SHP77 (cell line): ENCODE measurements around the gene PADI6.
"Not testable (repeated sequence)": the region's sequence is repeated elsewhere in the genome, so short reads cannot be mapped to it uniquely, and the experiment has no call there.

ENCODE experiments used
- DNase-seq, 2 experiments: peaks; one replicate each; lab custom pipeline; 2025; lab: John Stamatoyannopoulos, UW

PADI6 gene

DNA sequence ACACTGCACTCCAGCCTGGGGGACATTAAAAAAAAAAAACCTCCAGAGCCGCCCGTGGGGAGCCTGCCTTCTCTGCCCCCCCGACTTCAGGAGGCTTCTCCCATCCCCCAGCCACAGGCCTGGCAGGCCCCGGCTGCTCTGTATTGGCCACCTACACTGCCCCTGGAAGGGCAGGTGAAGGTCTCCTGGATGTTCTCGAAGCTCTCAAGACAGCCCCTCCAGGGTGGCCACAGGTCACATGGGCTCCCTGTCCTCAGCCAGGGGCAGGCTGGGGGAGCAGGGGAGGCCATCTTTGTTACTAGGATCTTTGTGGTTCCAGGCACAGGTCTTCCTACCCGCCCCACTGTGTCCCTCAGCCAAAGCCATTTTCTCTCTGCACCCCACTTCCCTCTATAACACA is 32.8 kb downstream of the PADI6 start:
- DNase-seq, result no peak

- DNase-seq, result peak; percentile 37 to 46
These were observed 34.1 kb downstream of the PADI6 start for GRCh38 chr1:17405898-17406759.

DNA sequence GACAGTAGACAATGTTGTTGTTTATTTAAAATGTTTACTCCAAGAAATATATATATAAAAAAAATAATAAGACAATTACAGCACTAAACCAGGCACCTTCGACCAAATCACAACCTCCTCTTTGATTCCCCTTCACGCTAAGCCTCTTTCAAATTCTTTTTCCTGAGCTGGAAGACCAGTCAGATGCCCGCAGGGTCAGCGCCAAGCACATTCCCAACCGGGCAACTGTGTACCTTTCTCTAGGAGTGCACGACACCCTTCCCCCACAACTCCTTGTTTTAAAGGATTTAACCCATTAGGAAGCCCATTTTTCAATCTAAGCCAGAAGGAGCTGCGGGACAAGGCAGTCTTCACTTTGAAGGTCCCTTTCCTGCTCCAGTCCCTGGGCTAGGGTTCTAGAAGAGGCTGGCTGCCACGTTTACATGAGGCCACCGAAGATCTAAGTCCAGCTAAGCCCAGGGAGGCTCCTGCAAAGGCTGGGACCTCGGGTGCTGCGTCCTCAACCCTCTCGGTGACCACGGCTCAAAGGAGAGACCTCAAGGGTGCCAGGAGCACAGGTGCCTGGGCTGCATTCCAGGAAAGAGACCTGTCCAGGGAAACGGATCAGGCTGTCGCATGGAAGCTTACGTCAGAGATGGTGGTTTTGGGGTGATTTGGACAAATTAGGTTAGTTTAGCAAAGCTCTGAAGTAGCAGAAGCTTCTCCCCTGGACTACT is 34.9 kb downstream of the PADI6 start:
- not testable (repeated sequence) for DNase-seq

DNA sequence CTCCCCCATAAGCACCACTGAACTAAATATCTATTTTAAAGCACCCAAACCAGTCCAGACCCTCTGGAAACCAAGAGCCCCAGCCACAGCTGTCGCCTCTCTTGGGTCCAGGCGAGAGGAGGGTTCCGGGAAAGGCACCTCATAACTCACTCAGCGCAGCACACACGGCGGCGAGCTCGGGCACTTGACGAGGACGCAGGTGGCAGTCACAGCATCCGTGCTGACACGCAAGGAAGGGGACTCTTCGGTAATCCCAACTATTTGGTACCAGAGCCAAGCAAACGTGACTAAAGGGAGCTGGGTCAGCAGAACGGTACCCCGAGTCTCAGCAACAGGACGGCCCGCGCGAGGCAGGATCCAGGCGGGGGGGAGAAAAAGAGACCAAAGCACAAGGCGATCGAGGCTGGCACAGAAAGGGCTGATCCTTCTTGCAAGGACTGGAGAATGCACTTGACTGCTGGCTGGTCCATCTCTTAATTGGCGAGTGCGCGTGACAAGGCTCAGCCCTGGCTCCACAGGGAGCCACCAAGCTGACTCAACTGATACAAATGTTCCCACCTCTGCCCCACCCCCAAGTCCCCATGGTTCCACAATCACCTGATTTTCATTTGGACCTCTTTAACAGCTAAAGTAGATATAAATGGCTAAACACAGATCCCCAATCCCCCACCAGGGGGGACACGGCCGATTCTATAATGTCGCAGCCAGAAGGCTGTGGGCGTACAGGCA is 36.0 kb downstream of the PADI6 start:
- DNase-seq, result not testable (repeated sequence)

GRCh38 chr1:17409391-17409811 is 37.4 kb downstream of the PADI6 start:
- no peak for DNase-seq

DNA sequence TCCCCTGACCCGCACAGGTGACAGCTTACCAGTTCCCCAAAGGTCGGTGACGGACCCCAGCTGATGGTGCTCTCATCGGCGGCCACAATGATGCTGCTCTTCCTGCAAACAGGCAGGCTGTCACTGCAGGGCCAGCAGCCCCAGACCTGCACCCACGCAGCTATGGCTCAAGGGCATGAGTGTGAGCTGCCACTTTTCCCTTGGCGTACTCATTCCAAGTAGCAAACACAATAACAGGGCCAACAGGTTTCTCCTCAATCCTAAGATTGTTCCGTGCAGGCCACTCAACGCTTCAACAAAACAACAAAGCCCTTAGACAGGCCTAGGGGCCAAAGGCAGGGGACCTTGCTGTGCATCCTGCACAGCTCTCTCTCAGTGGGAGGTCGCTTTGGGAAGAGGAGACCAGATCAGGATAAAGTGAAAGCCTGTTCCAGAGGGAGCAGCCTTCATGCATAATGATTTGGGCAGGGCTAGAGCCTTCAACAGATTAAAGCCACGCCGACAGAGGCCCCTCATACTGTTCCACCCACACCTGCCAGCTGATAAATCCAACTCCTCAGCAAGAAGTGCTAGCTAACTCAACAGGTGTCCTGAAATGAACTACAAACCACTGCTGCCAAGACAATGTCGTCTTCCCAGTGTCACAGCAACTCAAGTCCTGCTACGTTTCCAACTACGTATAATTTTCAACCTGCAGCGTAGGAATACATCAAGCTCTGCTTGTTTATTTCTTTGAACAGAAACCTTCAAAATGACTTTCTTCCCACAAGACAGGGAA is 40.3 kb downstream of the PADI6 start:
- no peak for DNase-seq

DNA sequence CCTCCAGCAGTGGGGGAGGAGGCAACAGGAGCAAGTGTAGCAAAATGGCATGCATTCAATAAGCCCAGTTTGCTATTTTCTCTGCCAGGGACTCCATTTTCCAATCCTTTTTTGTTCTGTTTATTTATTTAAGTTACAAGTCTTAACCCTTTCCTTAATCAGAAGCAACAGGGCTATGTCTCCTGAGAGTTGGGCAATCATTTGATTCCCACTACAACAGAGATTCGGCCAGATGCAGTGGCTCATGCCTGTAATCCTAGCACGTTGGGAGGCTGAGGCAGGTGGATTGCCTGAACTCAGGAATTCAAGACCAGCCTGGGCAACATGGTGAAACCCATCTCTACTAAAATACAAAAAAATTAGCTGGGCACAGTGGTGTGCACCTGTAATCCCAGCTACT is 42.0 kb downstream of the PADI6 start:
- no peak for DNase-seq

- DNase-seq, result no peak
These were observed 44.4 kb downstream of the PADI6 start for GRCh38 chr1:17416389-17416788.

GRCh38 chr1:17419626-17420328 is 47.8 kb downstream of the PADI6 start:
- peak; percentile 10 to 39 for DNase-seq

- no peak for DNase-seq
These were observed 48.5 kb downstream of the PADI6 start for GRCh38 chr1:17420391-17420918.

GRCh38 chr1:17422461-17422860 is 50.5 kb downstream of the PADI6 start:
- DNase-seq, result no peak

DNA sequence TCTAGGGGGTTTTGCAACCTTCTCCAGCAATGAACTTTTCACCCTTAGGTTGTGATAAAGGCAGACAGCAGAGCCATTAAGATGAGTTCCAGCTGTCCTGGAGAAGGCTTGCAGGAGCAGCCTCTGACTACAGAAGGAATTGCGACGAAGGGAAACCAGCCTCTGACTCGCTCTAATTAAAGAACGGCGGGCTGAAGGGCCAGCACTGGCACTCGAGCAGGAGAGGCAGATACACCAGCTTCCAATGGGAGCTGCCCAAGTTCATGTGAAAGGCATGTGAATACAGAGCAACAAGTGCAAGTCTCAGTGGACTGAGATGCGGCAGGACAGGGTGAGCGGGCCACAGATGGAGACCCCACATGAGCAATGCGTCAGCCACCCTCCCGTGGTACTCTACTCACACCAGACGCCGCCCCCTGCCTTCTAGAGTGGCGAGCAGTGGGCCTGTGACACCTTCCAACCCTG is 51.8 kb downstream of the PADI6 start:
- DNase-seq, result no peak

- DNase-seq, result no peak
These were observed 54.0 kb downstream of the PADI6 start for GRCh38 chr1:17425806-17426600.

DNA sequence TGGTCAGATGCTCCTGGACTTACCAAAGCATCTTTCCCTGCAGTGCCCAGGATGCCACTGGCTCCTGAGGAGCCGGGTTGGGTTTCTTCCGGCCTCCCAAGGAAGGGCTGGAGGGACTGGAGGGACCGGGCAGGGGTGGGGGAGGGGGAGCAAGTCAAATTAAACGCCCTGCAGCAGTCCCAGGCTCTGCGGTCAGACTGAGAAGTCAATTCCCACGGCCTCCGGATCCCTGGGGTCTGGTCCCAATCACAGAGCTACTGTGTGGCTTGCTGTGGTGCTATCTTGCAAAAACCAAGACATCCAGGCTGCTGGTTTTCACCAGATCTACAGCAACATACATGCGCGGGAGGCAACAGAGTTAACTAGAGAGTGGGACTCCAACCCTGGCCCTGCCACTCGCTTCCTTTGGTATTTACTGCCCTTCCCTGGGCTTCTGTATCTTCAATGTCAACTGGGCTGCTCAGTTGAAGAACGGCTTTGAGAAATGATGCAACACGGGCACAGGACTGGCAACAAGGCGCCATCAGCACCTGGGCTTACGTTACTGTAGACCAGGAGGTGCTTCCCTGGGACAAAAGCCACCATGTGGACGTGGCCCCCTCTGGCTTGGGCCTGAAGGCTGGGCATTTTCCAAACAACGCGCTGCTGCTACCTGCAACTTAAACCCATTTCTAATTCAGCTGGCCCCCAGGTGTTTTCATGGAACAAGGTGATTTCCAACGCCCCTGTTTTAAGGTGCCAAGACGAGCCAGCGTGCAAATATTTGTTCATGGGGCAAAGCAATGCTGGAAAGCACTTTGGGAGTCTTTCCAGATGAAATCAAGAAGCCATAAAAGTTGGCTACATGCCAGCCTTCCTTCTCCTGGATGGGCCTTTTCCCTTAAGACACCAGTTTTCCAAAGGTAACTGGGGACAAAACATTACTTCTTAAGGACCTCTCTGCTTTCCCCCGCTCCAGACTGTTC is 56.0 kb downstream of the PADI6 start:
- no peak for DNase-seq

- DNase-seq, result no peak
These were observed 57.2 kb downstream of the PADI6 start for GRCh38 chr1:17429183-17429582.

- DNase-seq, result no peak
These were observed 60.4 kb downstream of the PADI6 start for GRCh38 chr1:17432412-17432811.

DNA sequence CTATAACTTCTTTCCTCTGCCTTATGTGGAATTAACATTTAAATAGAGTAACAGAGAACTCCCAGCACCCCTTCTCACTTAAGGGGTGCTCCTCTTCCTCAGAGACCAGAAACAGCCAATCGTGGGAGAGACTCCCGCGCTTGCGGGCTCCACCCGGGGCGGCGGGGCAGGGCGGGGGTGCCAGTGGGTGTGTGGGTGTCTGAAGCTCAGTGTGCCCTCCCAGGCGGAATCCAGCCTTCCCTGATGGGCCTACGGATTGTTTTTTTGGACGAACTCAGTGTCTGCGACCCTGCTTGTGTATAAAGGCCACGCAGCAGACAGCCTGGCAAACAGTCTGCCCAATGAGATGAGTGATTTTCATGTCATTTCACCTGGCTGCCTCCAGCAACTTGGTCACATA is 61.3 kb downstream of the PADI6 start:
- no peak for DNase-seq

GRCh38 chr1:17434016-17434415 is 62.0 kb downstream of the PADI6 start:
- DNase-seq, result no peak

GRCh38 chr1:17434601-17435000 is 62.6 kb downstream of the PADI6 start:
- no peak for DNase-seq
